HepG2 (cell line): Measurements from ENCODE around the gene MLXIPL. TPM values are rescaled to one million over a fixed set of nuclear protein-coding genes. Genes with fewer than 3 reads are reported as not detected.

Experiments
- DZIP1 ChIP-seq: sonication (generic); formaldehyde crosslinking; IDR thresholded peaks from 2 replicates; pipeline ENCODE4 v1.5.0; 2020; ENCODE audit warnings: mild to moderate bottlenecking, missing genetic modification reagents
- GLI4 ChIP-seq: sonication (generic); formaldehyde crosslinking; IDR thresholded peaks from 2 replicates; pipeline ENCODE4 v1.5.1; 2020; ENCODE audit warnings: missing genetic modification reagents, mild to moderate bottlenecking, moderate library complexity, borderline replicate concordance
- HCFC1 ChIP-seq: fragments of 150-350 bp; IDR thresholded peaks from 2 replicates; pipeline ENCODE4 v1.6.1; 2014; ENCODE audit warnings: low read depth, low read length
- HNRNPL ChIP-seq: fragments of 200-400 bp; formaldehyde crosslinking; IDR thresholded peaks from 2 replicates; pipeline ENCODE4 v1.6.1; 2017; ENCODE audit warnings: mild to moderate bottlenecking, low read depth, low read length
- IRF2 ChIP-seq: IDR thresholded peaks from 2 replicates; pipeline ENCODE4 v1.6.1; 2018; ENCODE audit warnings: missing genetic modification reagents, missing compliant biosample characterization
- JUND ChIP-seq: sonication (generic); formaldehyde crosslinking; IDR thresholded peaks from 2 replicates; pipeline ENCODE4 v1.8.0; 2022; ENCODE audit warnings: mild to moderate bottlenecking, missing genetic modification reagents
- KDM3A ChIP-seq: IDR thresholded peaks from 2 replicates; pipeline ENCODE4 v1.6.1; 2018; ENCODE audit warnings: low read depth, missing compliant biosample characterization
- MATR3 ChIP-seq: sonication (generic); formaldehyde crosslinking; IDR thresholded peaks from 2 replicates; pipeline ENCODE4 v1.4.0; 2020; ENCODE audit warnings: missing genetic modification reagents
- MTF1 ChIP-seq: sonication (generic); formaldehyde crosslinking; IDR thresholded peaks from 2 replicates; pipeline ENCODE4 v1.5.0; 2020; ENCODE audit warnings: missing genetic modification reagents
- RBM39 ChIP-seq: fragments of 200-400 bp; formaldehyde crosslinking; IDR thresholded peaks from one replicate; pipeline ENCODE4 v1.6.1; 2018; ENCODE audit warnings: antibody characterized with exemption, mild to moderate bottlenecking, low read depth, low read length; ENCODE audit not compliant: poor library complexity, severe bottlenecking
- STAT6 ChIP-seq: sonication (generic); formaldehyde crosslinking; IDR thresholded peaks from 2 replicates; pipeline ENCODE4 v1.4.0; 2020; ENCODE audit warnings: missing genetic modification reagents, mild to moderate bottlenecking, borderline replicate concordance
- ZNF235 ChIP-seq: sonication (generic); formaldehyde crosslinking; IDR thresholded peaks from 2 replicates; pipeline ENCODE4 v1.8.1; 2023; ENCODE audit warnings: mild to moderate bottlenecking, missing genetic modification reagents, borderline replicate concordance
- ZSCAN5A ChIP-seq: sonication (generic); formaldehyde crosslinking; IDR thresholded peaks from 2 replicates; pipeline ENCODE4 v1.8.0; 2022; ENCODE audit warnings: mild to moderate bottlenecking, missing genetic modification reagents, borderline replicate concordance
- polyA plus RNA-seq, 8 experiments: library from polyadenylated mRNA; depleted of rRNA in 3 of 8; stranded (reverse) in 7 of 8; unstranded in 1 of 8; fragments of >200 nt; fragmentation: Illumina TruSeq in 4 of 8; extraction: Trizol in 4 of 8; gene quantifications; 2 replicates each; pipeline versions ENCODE4 v1.2.1 to v1.2.3, GENCODE V29; 2011 to 2016; ENCODE audit warnings: low read depth in 4 of 8, missing spikeins in 1 of 8, mixed read lengths in 1 of 8; ENCODE audit not compliant: insufficient read depth in 1 of 8
- total RNA-seq, 5 experiments: library from RNA; depleted of rRNA; stranded (reverse); fragments of >200 nt; fragmentation: Illumina TruSeq; extraction: Trizol; gene quantifications; 2 replicates each; pipeline ENCODE4 v1.2.3, GENCODE V29; 2016; ENCODE audit warnings: low read depth in 1 of 5
- TF ChIP-seq, protein P1 (sequence below): sonication (generic); formaldehyde crosslinking; IDR thresholded peaks from 2 replicates; pipeline ENCODE4 v1.4.0; 2020; ENCODE audit warnings: missing genetic modification reagents, borderline replicate concordance

Gene MLXIPL
- total and polyA plus RNA-seq, 2 of the 13 experiments (the other 11 are each of a cell fraction or from before 2014, with no cell fraction given) = 51.6 to 60.1 TPM

- TF ChIP-seq IRF2 (0 out of 2 replicates have a peak, but pooled peaks have one; percentile 16), GLI4 (CRISPR knock-in tag) (peak; percentile 75), MTF1 (CRISPR knock-in tag) (peak; percentile 66; the same call in 1 of the 2 replicates), MATR3 (CRISPR knock-in tag) (no peak), ZNF235 (CRISPR knock-in tag) (0 out of 2 replicates have a peak, but pooled peaks have one; percentile 64), HCFC1 (no peak), JUND (CRISPR knock-in tag) (peak; percentile 48; the same call in 1 of the 2 replicates), STAT6 (no peak), DZIP1 (0 out of 2 replicates have a peak, but pooled peaks have one; percentile 27), RBM39 (peak; percentile 67), KDM3A (CRISPR knock-in tag) (peak; percentile 18; the same call in 1 of the 2 replicates), ZSCAN5A (CRISPR knock-in tag) (0 out of 2 replicates have a peak, but pooled peaks have one; percentile 29), HNRNPL (peak; percentile 25; the same call in 1 of the 2 replicates)
- TF ChIP-seq, protein P1, sequence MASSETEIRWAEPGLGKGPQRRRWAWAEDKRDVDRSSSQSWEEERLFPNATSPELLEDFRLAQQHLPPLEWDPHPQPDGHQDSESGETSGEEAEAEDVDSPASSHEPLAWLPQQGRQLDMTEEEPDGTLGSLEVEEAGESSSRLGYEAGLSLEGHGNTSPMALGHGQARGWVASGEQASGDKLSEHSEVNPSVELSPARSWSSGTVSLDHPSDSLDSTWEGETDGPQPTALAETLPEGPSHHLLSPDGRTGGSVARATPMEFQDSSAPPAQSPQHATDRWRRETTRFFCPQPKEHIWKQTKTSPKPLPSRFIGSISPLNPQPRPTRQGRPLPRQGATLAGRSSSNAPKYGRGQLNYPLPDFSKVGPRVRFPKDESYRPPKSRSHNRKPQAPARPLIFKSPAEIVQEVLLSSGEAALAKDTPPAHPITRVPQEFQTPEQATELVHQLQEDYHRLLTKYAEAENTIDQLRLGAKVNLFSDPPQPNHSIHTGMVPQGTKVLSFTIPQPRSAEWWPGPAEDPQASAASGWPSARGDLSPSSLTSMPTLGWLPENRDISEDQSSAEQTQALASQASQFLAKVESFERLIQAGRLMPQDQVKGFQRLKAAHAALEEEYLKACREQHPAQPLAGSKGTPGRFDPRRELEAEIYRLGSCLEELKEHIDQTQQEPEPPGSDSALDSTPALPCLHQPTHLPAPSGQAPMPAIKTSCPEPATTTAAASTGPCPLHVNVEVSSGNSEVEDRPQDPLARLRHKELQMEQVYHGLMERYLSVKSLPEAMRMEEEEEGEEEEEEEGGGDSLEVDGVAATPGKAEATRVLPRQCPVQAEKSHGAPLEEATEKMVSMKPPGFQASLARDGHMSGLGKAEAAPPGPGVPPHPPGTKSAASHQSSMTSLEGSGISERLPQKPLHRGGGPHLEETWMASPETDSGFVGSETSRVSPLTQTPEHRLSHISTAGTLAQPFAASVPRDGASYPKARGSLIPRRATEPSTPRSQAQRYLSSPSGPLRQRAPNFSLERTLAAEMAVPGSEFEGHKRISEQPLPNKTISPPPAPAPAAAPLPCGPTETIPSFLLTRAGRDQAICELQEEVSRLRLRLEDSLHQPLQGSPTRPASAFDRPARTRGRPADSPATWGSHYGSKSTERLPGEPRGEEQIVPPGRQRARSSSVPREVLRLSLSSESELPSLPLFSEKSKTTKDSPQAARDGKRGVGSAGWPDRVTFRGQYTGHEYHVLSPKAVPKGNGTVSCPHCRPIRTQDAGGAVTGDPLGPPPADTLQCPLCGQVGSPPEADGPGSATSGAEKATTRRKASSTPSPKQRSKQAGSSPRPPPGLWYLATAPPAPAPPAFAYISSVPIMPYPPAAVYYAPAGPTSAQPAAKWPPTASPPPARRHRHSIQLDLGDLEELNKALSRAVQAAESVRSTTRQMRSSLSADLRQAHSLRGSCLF (CRISPR knock-in tag) = no peak
These were observed at the start of gene MLXIPL (continued) for GRCh38 chr7:73623798-73624668.
